Measurements from ENCODE around the gene CLMP.

DNA sequence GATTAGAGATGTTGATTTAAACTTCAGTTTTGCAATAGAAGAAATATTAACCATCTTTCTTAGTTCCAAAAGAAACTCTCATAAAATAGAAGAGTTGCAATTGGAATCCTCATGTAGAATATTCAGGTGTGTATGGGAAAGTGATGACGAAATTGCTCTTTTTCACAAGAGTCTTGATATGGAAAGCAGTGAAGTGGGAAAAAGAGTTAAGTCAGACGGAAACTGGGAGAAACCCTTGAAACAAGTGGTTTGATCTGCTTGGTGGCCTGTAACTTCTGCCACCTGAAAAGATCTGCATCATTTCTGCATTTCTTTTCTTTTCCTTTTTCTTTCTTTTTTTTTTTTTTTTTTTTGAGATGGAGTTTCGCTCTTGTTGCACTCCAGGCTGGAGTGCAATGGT lies 41.8 kb upstream of the CLMP start:
- TF ChIP-seq USF1 (IDR thresholded peaks at IDR 0.05) (no peak), ZBTB7A (IDR thresholded peaks at IDR 0.05; ENCODE audit: low read depth) (no peak), TAF1 (IDR thresholded peaks at IDR 0.05; ENCODE audit: low read depth) (no peak), EP300 (IDR thresholded peaks at IDR 0.05; ENCODE audit: borderline replicate concordance) (no peak), CEBPB (IDR thresholded peaks at IDR 0.05) (no peak), EGR1 (IDR thresholded peaks at IDR 0.05) (no peak), TEAD4 (IDR thresholded peaks at IDR 0.05) (no peak), MAX (IDR thresholded peaks at IDR 0.05) (no peak), RAD21 (IDR thresholded peaks at IDR 0.05; ENCODE audit: low read depth) (no peak), CREB1 (IDR thresholded peaks at IDR 0.05; ENCODE audit: low read depth) (no peak), YY1 (IDR thresholded peaks at IDR 0.05; ENCODE audit: low read depth) (no peak)
- TF ChIP-seq, protein P1, sequence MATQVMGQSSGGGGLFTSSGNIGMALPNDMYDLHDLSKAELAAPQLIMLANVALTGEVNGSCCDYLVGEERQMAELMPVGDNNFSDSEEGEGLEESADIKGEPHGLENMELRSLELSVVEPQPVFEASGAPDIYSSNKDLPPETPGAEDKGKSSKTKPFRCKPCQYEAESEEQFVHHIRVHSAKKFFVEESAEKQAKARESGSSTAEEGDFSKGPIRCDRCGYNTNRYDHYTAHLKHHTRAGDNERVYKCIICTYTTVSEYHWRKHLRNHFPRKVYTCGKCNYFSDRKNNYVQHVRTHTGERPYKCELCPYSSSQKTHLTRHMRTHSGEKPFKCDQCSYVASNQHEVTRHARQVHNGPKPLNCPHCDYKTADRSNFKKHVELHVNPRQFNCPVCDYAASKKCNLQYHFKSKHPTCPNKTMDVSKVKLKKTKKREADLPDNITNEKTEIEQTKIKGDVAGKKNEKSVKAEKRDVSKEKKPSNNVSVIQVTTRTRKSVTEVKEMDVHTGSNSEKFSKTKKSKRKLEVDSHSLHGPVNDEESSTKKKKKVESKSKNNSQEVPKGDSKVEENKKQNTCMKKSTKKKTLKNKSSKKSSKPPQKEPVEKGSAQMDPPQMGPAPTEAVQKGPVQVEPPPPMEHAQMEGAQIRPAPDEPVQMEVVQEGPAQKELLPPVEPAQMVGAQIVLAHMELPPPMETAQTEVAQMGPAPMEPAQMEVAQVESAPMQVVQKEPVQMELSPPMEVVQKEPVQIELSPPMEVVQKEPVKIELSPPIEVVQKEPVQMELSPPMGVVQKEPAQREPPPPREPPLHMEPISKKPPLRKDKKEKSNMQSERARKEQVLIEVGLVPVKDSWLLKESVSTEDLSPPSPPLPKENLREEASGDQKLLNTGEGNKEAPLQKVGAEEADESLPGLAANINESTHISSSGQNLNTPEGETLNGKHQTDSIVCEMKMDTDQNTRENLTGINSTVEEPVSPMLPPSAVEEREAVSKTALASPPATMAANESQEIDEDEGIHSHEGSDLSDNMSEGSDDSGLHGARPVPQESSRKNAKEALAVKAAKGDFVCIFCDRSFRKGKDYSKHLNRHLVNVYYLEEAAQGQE (IDR thresholded peaks at IDR 0.05; ENCODE audit: low read depth): no peak
